GM12878 (cell line): ENCODE measurements around the gene ZNF467.

ENCODE experiments used
- CTCF ChIP-seq, 3 experiments: IDR thresholded peaks in 2 of 3; conservative IDR thresholded peaks in 1 of 3; 2 replicates each; pipeline ENCODE4 v1.5.1; 2011; ENCODE audit warnings: low read depth in 3 of 3, low read length in 3 of 3, mild to moderate bottlenecking in 3 of 3, control low read depth in 2 of 3, moderate library complexity in 2 of 3, inconsistent platforms in 1 of 3, mixed read lengths in 1 of 3; ENCODE audit not compliant: control insufficient read depth in 2 of 3, insufficient read depth in 1 of 3; ENCODE audit errors: extremely low read depth in 1 of 3
- E2F4 ChIP-seq: IDR thresholded peaks from 2 replicates; pipeline ENCODE4 v1.6.1; 2012; ENCODE audit warnings: low read depth, low read length, improper control_type of control experiment
- MXI1 ChIP-seq: fragments of 150-350 bp; IDR thresholded peaks from 2 replicates; pipeline ENCODE4 v1.6.1; 2011; ENCODE audit warnings: low read depth, mild to moderate bottlenecking, inconsistent platforms, low read length, improper control_type of control experiment
- POLR2A ChIP-seq: IDR thresholded peaks from 2 replicates; pipeline ENCODE4 v1.6.1; 2011; ENCODE audit warnings: low read depth, mild to moderate bottlenecking, low read length
- POLR2AphosphoS5 ChIP-seq: IDR thresholded peaks from 2 replicates; pipeline ENCODE4 v1.6.1; 2011; ENCODE audit warnings: mild to moderate bottlenecking, low read length, inconsistent platforms
- SIX5 ChIP-seq: IDR thresholded peaks from 2 replicates; pipeline ENCODE4 v1.6.1; 2011; ENCODE audit warnings: mild to moderate bottlenecking, low read depth, low read length, moderate library complexity; ENCODE audit not compliant: severe bottlenecking
- SP1 ChIP-seq: IDR thresholded peaks from one replicate; pipeline ENCODE4 v1.6.1; 2011; ENCODE audit warnings: low read depth, low read length

- TF ChIP-seq SP1 (no peak), POLR2A (no peak), CTCF (IDR thresholded peaks at IDR 0.05 in 2 of 3, conservative IDR thresholded peaks at IDR 0.05 in 1 of 3; ENCODE audit: control insufficient read depth in 2 of 3, extremely low read depth in 1 of 3, insufficient read depth in 1 of 3, low read depth in 3 of 3, low read length in 3 of 3) (no peak), SIX5 (no peak), POLR2AphosphoS5 (no peak), E2F4 (no peak), MXI1 (no peak)
Observed at GRCh38 chr7:149716932-149717307, 56.5 kb downstream of the ZNF467 start.
